NCI-H748 treated with DMSO at 0.1 percent for 48 hours (cell line): ENCODE results near the gene TRIM33.

Experiments used
- DNase-seq: peaks from one replicate; lab custom pipeline; 2025; lab: John Stamatoyannopoulos, UW

The TRIM33 gene

GRCh38 chr1:114511032-114511785 is at the start of gene TRIM33:
TSS of gene TRIM33 (minus strand) at chr1:114511203. CDS start at chr1:114511076, 127 bp downstream.
- DNase-seq, result peak; percentile 73

- DNase-seq, result no peak
Measured at GRCh38 chr1:114559356-114559755, 48.4 kb upstream of the TRIM33 start.

GRCh38 chr1:114558544-114558943 is 47.5 kb upstream of the TRIM33 start:
- DNase-seq, result no peak

GRCh38 chr1:114554577-114554976 is 43.6 kb upstream of the TRIM33 start:
- no peak for DNase-seq

- DNase-seq, result no peak
Measured at GRCh38 chr1:114552106-114552639, 41.2 kb upstream of the TRIM33 start.

- DNase-seq, result no peak
Measured at GRCh38 chr1:114551400-114551799, 40.4 kb upstream of the TRIM33 start.

GRCh38 chr1:114550336-114550735 is 39.3 kb upstream of the TRIM33 start:
- no peak for DNase-seq

- DNase-seq, result no peak
Measured at GRCh38 chr1:114549137-114549536, 38.1 kb upstream of the TRIM33 start.

GRCh38 chr1:114547076-114547475 is 36.1 kb upstream of the TRIM33 start:
- DNase-seq, result no peak

- no peak for DNase-seq
Measured at GRCh38 chr1:114545796-114546195, 34.8 kb upstream of the TRIM33 start.

- no peak for DNase-seq
Measured at GRCh38 chr1:114545315-114545714, 34.3 kb upstream of the TRIM33 start.

- DNase-seq, result no peak
Measured at GRCh38 chr1:114540821-114541220, 29.8 kb upstream of the TRIM33 start.

GRCh38 chr1:114540272-114540671 is 29.3 kb upstream of the TRIM33 start:
- DNase-seq, result no peak

- DNase-seq, result no peak
Measured at GRCh38 chr1:114536043-114536442, 25.0 kb upstream of the TRIM33 start.

GRCh38 chr1:114535401-114535800 is 24.4 kb upstream of the TRIM33 start:
- no peak for DNase-seq

GRCh38 chr1:114531094-114531493 is 20.1 kb upstream of the TRIM33 start:
- no peak for DNase-seq

GRCh38 chr1:114530224-114530623 is 19.2 kb upstream of the TRIM33 start:
- DNase-seq, result no peak

GRCh38 chr1:114524944-114525343 is 13.9 kb upstream of the TRIM33 start:
- no peak for DNase-seq

GRCh38 chr1:114522264-114522575 is 11.2 kb upstream of the TRIM33 start:
- DNase-seq, result no peak

GRCh38 chr1:114521396-114522263 is 10.6 kb upstream of the TRIM33 start:
- no peak for DNase-seq

- DNase-seq, result no peak
Measured at GRCh38 chr1:114517348-114517747, 6.3 kb upstream of the TRIM33 start.

GRCh38 chr1:114512595-114513280 is 1.7 kb upstream of the TRIM33 start:
- DNase-seq, result no peak
